Hindlimb muscle (tissue), 1 donor: ENCODE results near the gene KLHL11. TPM values are rescaled to one million over a fixed set of nuclear protein-coding genes. Genes with fewer than 3 reads are reported as not detected.

ENCODE experiments used
- polyA plus RNA-seq: library from polyadenylated mRNA; unstranded; fragments of 120-200 nt; gene quantifications from one replicate; pipeline ENCODE4 v1.2.1, GENCODE V29; 2013; ENCODE audit not compliant: insufficient read length

KLHL11 gene
- polyA plus RNA-seq, 1 donor: 6.6 TPM

Other genes starting within 250 kb of the KLHL11 start
- gene KRT17, start 240.8 kb downstream of the KLHL11 start, polyA plus RNA-seq: 13.9 TPM
- gene EIF1, start 176.5 kb downstream of the KLHL11 start, polyA plus RNA-seq: 836 TPM
- gene GAST, start 153.1 kb downstream of the KLHL11 start, polyA plus RNA-seq: not detected
- gene HAP1, start 130.8 kb downstream of the KLHL11 start, polyA plus RNA-seq: 0.05 TPM
- 46.2 TPM for gene JUP, start 78.7 kb downstream of the KLHL11 start, polyA plus RNA-seq
- gene P3H4, start 53.5 kb downstream of the KLHL11 start, polyA plus RNA-seq: 31.4 TPM
- gene FKBP10, start 52.4 kb downstream of the KLHL11 start, polyA plus RNA-seq: 104 TPM
- 31.5 TPM for gene NT5C3B, start 29.2 kb downstream of the KLHL11 start, polyA plus RNA-seq
- gene KLHL10, start 27.6 kb downstream of the KLHL11 start, polyA plus RNA-seq: 0.15 TPM
- gene ACLY, start 53.5 kb upstream of the KLHL11 start, polyA plus RNA-seq: 52.7 TPM
- 1.1 TPM for gene ODAD4, start 65.2 kb upstream of the KLHL11 start, polyA plus RNA-seq
- 45.6 TPM for gene CNP, start 101.4 kb upstream of the KLHL11 start, polyA plus RNA-seq
- 95.6 TPM for gene DNAJC7, start 152.0 kb upstream of the KLHL11 start, polyA plus RNA-seq
- 51.1 TPM for gene NKIRAS2, start 154.7 kb upstream of the KLHL11 start, polyA plus RNA-seq
- gene C17orf113, start 185.2 kb upstream of the KLHL11 start, polyA plus RNA-seq: 1.8 TPM
- gene ZNF385C, start 233.1 kb upstream of the KLHL11 start, polyA plus RNA-seq: 8.0 TPM
- 5.6 TPM for gene DHX58, start 247.3 kb upstream of the KLHL11 start, polyA plus RNA-seq